ENCODE results near the gene SWAP70.
"Not testable (repeated sequence)": the region's sequence is repeated elsewhere in the genome, so short reads cannot be mapped to it uniquely, and the experiment has no call there.

SWAP70 gene

GRCh38 chr11:9703280-9703679 is 39.4 kb downstream of the SWAP70 start:
- H3K79me2 ChIP-seq, result peaks cover 3% of the 10 kb centered on the region
- H3K27ac ChIP-seq, result no peak overlapping the region
- H3K9me3 ChIP-seq (ENCODE audit: control insufficient read depth, low read length), result no peaks in the 10 kb centered on the region
- H2AFZ ChIP-seq, result no peak overlapping the region
- H3K4me3 ChIP-seq (ENCODE audit: low read depth, low read length), result no peak overlapping the region
- TF ChIP-seq, protein P1, sequence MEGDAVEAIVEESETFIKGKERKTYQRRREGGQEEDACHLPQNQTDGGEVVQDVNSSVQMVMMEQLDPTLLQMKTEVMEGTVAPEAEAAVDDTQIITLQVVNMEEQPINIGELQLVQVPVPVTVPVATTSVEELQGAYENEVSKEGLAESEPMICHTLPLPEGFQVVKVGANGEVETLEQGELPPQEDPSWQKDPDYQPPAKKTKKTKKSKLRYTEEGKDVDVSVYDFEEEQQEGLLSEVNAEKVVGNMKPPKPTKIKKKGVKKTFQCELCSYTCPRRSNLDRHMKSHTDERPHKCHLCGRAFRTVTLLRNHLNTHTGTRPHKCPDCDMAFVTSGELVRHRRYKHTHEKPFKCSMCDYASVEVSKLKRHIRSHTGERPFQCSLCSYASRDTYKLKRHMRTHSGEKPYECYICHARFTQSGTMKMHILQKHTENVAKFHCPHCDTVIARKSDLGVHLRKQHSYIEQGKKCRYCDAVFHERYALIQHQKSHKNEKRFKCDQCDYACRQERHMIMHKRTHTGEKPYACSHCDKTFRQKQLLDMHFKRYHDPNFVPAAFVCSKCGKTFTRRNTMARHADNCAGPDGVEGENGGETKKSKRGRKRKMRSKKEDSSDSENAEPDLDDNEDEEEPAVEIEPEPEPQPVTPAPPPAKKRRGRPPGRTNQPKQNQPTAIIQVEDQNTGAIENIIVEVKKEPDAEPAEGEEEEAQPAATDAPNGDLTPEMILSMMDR (IDR thresholded peaks at IDR 0.05), result no peak
- no peaks in the 10 kb centered on the region for H3K36me3 ChIP-seq (ENCODE audit: control insufficient read depth, insufficient read depth, low read length)
- no peak overlapping the region for H3K4me2 ChIP-seq (ENCODE audit: low read length)
- H3K9ac ChIP-seq, result no peak overlapping the region
- no peaks in the 10 kb centered on the region for H3K27me3 ChIP-seq (ENCODE audit: control insufficient read depth, insufficient read depth, low read length)
- no peaks in the 10 kb centered on the region for H3K4me1 ChIP-seq

- Histone ChIP-seq H3K79me2 (peaks cover 6% of the 10 kb centered on the region), H3K4me3 (ENCODE audit: low read depth, low read length) (no peak overlapping the region), H3K9me3 (ENCODE audit: control insufficient read depth, low read length) (no peaks in the 10 kb centered on the region), H3K9ac (no peak overlapping the region), H3K27me3 (ENCODE audit: control insufficient read depth, insufficient read depth, low read length) (no peaks in the 10 kb centered on the region), H3K4me2 (ENCODE audit: low read length) (no peak overlapping the region), H3K4me1 (no peaks in the 10 kb centered on the region), H2AFZ (no peak overlapping the region), H3K27ac (no peak overlapping the region), H3K36me3 (ENCODE audit: control insufficient read depth, insufficient read depth, low read length) (no peaks in the 10 kb centered on the region)
- TF ChIP-seq, protein P1 (IDR thresholded peaks at IDR 0.05), result no peak
Measured at GRCh38 chr11:9704037-9704436, 40.2 kb downstream of the SWAP70 start.

GRCh38 chr11:9704620-9705019 is 40.7 kb downstream of the SWAP70 start:
- no peak overlapping the region for H2AFZ ChIP-seq
- H3K79me2 ChIP-seq, result peaks cover 6% of the 10 kb centered on the region
- H3K9ac ChIP-seq, result no peak overlapping the region
- no peak overlapping the region for H3K4me3 ChIP-seq (ENCODE audit: low read depth, low read length)
- no peak overlapping the region for H3K4me2 ChIP-seq (ENCODE audit: low read length)
- H3K27me3 ChIP-seq (ENCODE audit: control insufficient read depth, insufficient read depth, low read length), result no peaks in the 10 kb centered on the region
- no peaks in the 10 kb centered on the region for H3K36me3 ChIP-seq (ENCODE audit: control insufficient read depth, insufficient read depth, low read length)
- TF ChIP-seq, protein P1 (IDR thresholded peaks at IDR 0.05), result no peak
- no peaks in the 10 kb centered on the region for H3K9me3 ChIP-seq (ENCODE audit: control insufficient read depth, low read length)
- H3K27ac ChIP-seq, result no peak overlapping the region
- no peaks in the 10 kb centered on the region for H3K4me1 ChIP-seq

- H3K79me2 ChIP-seq; H3K27ac ChIP-seq; H3K4me1 ChIP-seq; H3K9ac ChIP-seq; H3K4me3 ChIP-seq (ENCODE audit: low read depth, low read length); H3K36me3 ChIP-seq (ENCODE audit: control insufficient read depth, insufficient read depth, low read length); H3K9me3 ChIP-seq (ENCODE audit: control insufficient read depth, low read length); H2AFZ ChIP-seq; H3K4me2 ChIP-seq (ENCODE audit: low read length); H3K27me3 ChIP-seq (ENCODE audit: control insufficient read depth, insufficient read depth, low read length): not testable (repeated sequence)
Measured at GRCh38 chr11:9705361-9705760, 41.5 kb downstream of the SWAP70 start.

- H3K4me3 ChIP-seq (ENCODE audit: low read depth, low read length), result no peak overlapping the region
- no peaks in the 10 kb centered on the region for H3K27me3 ChIP-seq (ENCODE audit: control insufficient read depth, insufficient read depth, low read length)
- no peak overlapping the region for H2AFZ ChIP-seq
- H3K9me3 ChIP-seq (ENCODE audit: control insufficient read depth, low read length), result no peaks in the 10 kb centered on the region
- no peak overlapping the region for H3K4me2 ChIP-seq (ENCODE audit: low read length)
- H3K9ac ChIP-seq, result no peak overlapping the region
- H3K27ac ChIP-seq, result no peak overlapping the region
- no peaks in the 10 kb centered on the region for H3K36me3 ChIP-seq (ENCODE audit: control insufficient read depth, insufficient read depth, low read length)
- H3K79me2 ChIP-seq, result peaks cover 11% of the 10 kb centered on the region
- TF ChIP-seq, protein P1 (IDR thresholded peaks at IDR 0.05), result no peak
- H3K4me1 ChIP-seq, result peaks cover 3% of the 10 kb centered on the region
Measured at GRCh38 chr11:9708544-9708943, 44.7 kb downstream of the SWAP70 start.

All from parathyroid adenoma (tissue), 2 donors.